GM12878 (cell line): Measurements from ENCODE around the gene SRI. TPM values are rescaled to one million over a fixed set of nuclear protein-coding genes. Genes with fewer than 3 reads are reported as not detected.

ENCODE experiments used
- ATAC-seq: fragments of 200-7000 bp; cut with Tn5 transposase; 3 replicates; pipeline ENCODE4 v1.9.1; 2020; ENCODE audit warnings: mild to moderate bottlenecking, moderate library complexity
- BruUV-seq: library from RNA; stranded (reverse); fragments of 400-500 nt; replicated peaks from 2 replicates; lab custom pipeline; 2021; lab: Mats Ljungman, UMichigan
- CTCF ChIA-PET: fragments of 300-600 bp; sonication (Branson Sonifier 250); formaldehyde crosslinking; extraction: SDS; loops from one replicate; lab custom pipeline; 2021; ENCODE audit warnings: inconsistent platforms; lab: Yijun Ruan, JAX
- POLR2A ChIA-PET: fragments of 350-600 bp; formaldehyde crosslinking; extraction: SDS; loops from one replicate; lab custom pipeline; 2021; ENCODE audit warnings: inconsistent platforms; lab: Charles Lee
- RAD21 ChIA-PET: fragments of 300-600 bp; sonication (Branson Sonifier 250); formaldehyde crosslinking; loops from one replicate; lab custom pipeline; 2023; ENCODE audit warnings: antibody characterized with exemption; ENCODE audit not compliant: unreplicated experiment; lab: Charles Lee
- SMC1A ChIA-PET: fragments of 300-600 bp; sonication (Branson Sonifier 250); formaldehyde crosslinking; loops from one replicate; lab custom pipeline; 2023; ENCODE audit not compliant: unreplicated experiment, uncharacterized antibody; lab: Charles Lee
- DNase-seq: peaks from one replicate; pipeline ENCODE4 v3.0.0-alpha.2; 2011; ENCODE audit warnings: low read depth, low spot score
- FAIRE-seq: peaks from 3 replicates; lab custom pipeline; 2011; peaks lifted over from hg19 to GRCh38; lab: Jason Lieb, UNC
- H2AFZ ChIP-seq: 2 replicates; pipeline ENCODE4 v1.6.0; 2011; ENCODE audit warnings: low read depth, low read length, control low read depth; ENCODE audit not compliant: control insufficient read depth
- H3K27ac ChIP-seq: 2 replicates; pipeline ENCODE4 v1.5.1; 2011; ENCODE audit warnings: control low read depth; ENCODE audit not compliant: control insufficient read depth, insufficient read depth
- H3K27me3 ChIP-seq, 2 experiments: replicated peaks in 1 of 2; 2 replicates each; pipeline versions ENCODE4 v1.6.0 to v1.6.1; 2011; ENCODE audit warnings: low read length in 1 of 2; ENCODE audit not compliant: control insufficient read depth in 2 of 2, insufficient read depth in 2 of 2
- H3K36me3 ChIP-seq, 2 experiments: 2 replicates each; pipeline ENCODE4 v1.5.1; 2011; ENCODE audit warnings: low read length in 1 of 2; ENCODE audit not compliant: control insufficient read depth in 2 of 2, insufficient read depth in 2 of 2
- H3K4me1 ChIP-seq: 2 replicates; pipeline ENCODE4 v1.6.1; 2011; ENCODE audit warnings: mild to moderate bottlenecking, low read length, moderate library complexity, mixed read lengths; ENCODE audit not compliant: control insufficient read depth, insufficient read depth
- H3K4me2 ChIP-seq: 2 replicates; pipeline ENCODE4 v1.6.0; 2011; ENCODE audit warnings: control low read depth; ENCODE audit not compliant: control insufficient read depth, insufficient read depth
- H3K4me3 ChIP-seq: fragments of 200-600 bp; sonication (generic); 2 replicates; pipeline ENCODE4 v1.5.1; 2016
- H3K79me2 ChIP-seq: 2 replicates; pipeline ENCODE4 v1.6.0; 2011; ENCODE audit warnings: low read length; ENCODE audit not compliant: control insufficient read depth, insufficient read depth
- H3K9ac ChIP-seq: 2 replicates; pipeline ENCODE4 v1.8.0; 2011; ENCODE audit warnings: low read length, control low read depth, mixed read lengths; ENCODE audit not compliant: control insufficient read depth, insufficient read depth
- H3K9me3 ChIP-seq: replicated peaks from 3 replicates; pipeline ENCODE4 v1.5.1; 2011; ENCODE audit warnings: mild to moderate bottlenecking, low read length; ENCODE audit not compliant: control insufficient read depth, insufficient read depth
- H4K20me1 ChIP-seq: 2 replicates; pipeline ENCODE4 v1.6.0; 2011; ENCODE audit not compliant: control insufficient read depth, insufficient read depth
- BACH1 ChIP-seq: fragments of 450-650 bp; IDR thresholded peaks from 2 replicates; pipeline ENCODE4 v1.6.1; 2017; ENCODE audit warnings: mild to moderate bottlenecking, borderline replicate concordance
- BHLHE40 ChIP-seq, 2 experiments: fragments of 450-650 bp in 1 of 2; IDR thresholded peaks; 2 replicates each; pipeline ENCODE4 v1.6.1; 2011 to 2017; ENCODE audit warnings: low read depth in 2 of 2, borderline replicate concordance in 1 of 2, improper control_type of control experiment in 1 of 2, low read length in 1 of 2, mild to moderate bottlenecking in 1 of 2
- CBFB ChIP-seq: IDR thresholded peaks from 2 replicates; pipeline ENCODE4 v1.6.1; 2016; ENCODE audit warnings: antibody characterized with exemption, low read depth
- EED ChIP-seq: sonication (generic); IDR thresholded peaks from 2 replicates; pipeline ENCODE4 v1.6.1; 2016; ENCODE audit warnings: antibody characterized with exemption, low read depth
- KAT2A ChIP-seq: conservative IDR thresholded peaks from 2 replicates; pipeline ENCODE4 v1.6.1; 2011; ENCODE audit warnings: low read depth, low read length; ENCODE audit not compliant: control insufficient read depth
- RAD51 ChIP-seq: fragments of 450-650 bp; IDR thresholded peaks from 2 replicates; pipeline ENCODE4 v1.6.1; 2016; ENCODE audit warnings: moderate library complexity, mild to moderate bottlenecking, inconsistent platforms
- SIX5 ChIP-seq: IDR thresholded peaks from 2 replicates; pipeline ENCODE4 v1.6.1; 2011; ENCODE audit warnings: mild to moderate bottlenecking, low read depth, low read length, moderate library complexity; ENCODE audit not compliant: severe bottlenecking
- STAT1 ChIP-seq: fragments of 450-650 bp; conservative IDR thresholded peaks from 2 replicates; pipeline ENCODE4 v1.6.1; 2014; ENCODE audit warnings: antibody characterized with exemption, mild to moderate bottlenecking
- STAT3 ChIP-seq: IDR thresholded peaks from 2 replicates; pipeline ENCODE4 v1.6.1; 2011; ENCODE audit warnings: low read depth, low read length, improper control_type of control experiment
- TAF1 ChIP-seq: IDR thresholded peaks from 2 replicates; pipeline ENCODE4 v1.6.1; 2011; ENCODE audit warnings: mild to moderate bottlenecking, low read depth, low read length, borderline replicate concordance
- TCF7 ChIP-seq: IDR thresholded peaks from 2 replicates; pipeline ENCODE4 v1.6.1; 2014; ENCODE audit warnings: antibody characterized with exemption, borderline replicate concordance
- YY1 ChIP-seq: IDR thresholded peaks from 2 replicates; pipeline ENCODE4 v1.6.1; 2011; ENCODE audit warnings: low read depth, mild to moderate bottlenecking, low read length
- ZBED1 ChIP-seq: IDR thresholded peaks from 2 replicates; pipeline ENCODE4 v1.6.1; 2016; ENCODE audit warnings: borderline replicate concordance
- ZNF687 ChIP-seq: fragments of 450-650 bp; IDR thresholded peaks from 2 replicates; pipeline ENCODE4 v1.6.1; 2017; ENCODE audit warnings: mild to moderate bottlenecking, moderate library complexity
- WGBS: methylation state at CpG from one replicate; pipeline ENCODE4 v1.1.6; 2016; ENCODE audit warnings: low lambda C conversion rate; ENCODE audit not compliant: insufficient replicate concordance, insufficient coverage; ENCODE audit errors: missing lambda C conversion rate; 5-methylcytosine and 5-hydroxymethylcytosine counted together
- in situ Hi-C: fragments of 300-500 bp; cut with MboI; formaldehyde crosslinking; loops from 9 replicates; pipeline ENCODE4 v1.14.3; 2018; ENCODE audit warnings: mixed read lengths
- intact Hi-C: fragments of 100-400 bp; cut with micrococcal nuclease; formaldehyde crosslinking; loops from one replicate; pipeline ENCODE4 v1.14.2; 2022; ENCODE audit not compliant: unreplicated experiment
- polyA plus RNA-seq, 11 experiments: library from polyadenylated mRNA; depleted of rRNA in 4 of 11; unstranded in 6 of 11; stranded (reverse) in 5 of 11; fragments of >200 nt; fragmentation: Nextera tagmentation in 4 of 11; fragmentation: Illumina TruSeq in 1 of 11; extraction: Ambion mirVana in 4 of 11; extraction: Trizol in 1 of 11; gene quantifications; 1 replicate in 1 of 11; 2 replicates in 10 of 11; pipeline versions ENCODE4 v1.2.1 to v1.2.3, GENCODE V29; 2011 to 2016; ENCODE audit warnings: inconsistent platforms in 2 of 11, missing spikeins in 2 of 11, low read depth in 1 of 11
- total RNA-seq, 4 experiments: library from RNA; depleted of rRNA in 3 of 4; stranded (reverse); fragments of >200 nt in 3 of 4; fragmentation: Illumina TruSeq in 1 of 4; extraction: Trizol in 1 of 4; gene quantifications; 2 replicates each; pipeline versions ENCODE4 v1.2.1 to v1.2.3, GENCODE V29; 2013 to 2021
- TF ChIP-seq, protein P1 (sequence below): fragments of 450-650 bp; IDR thresholded peaks from 2 replicates; pipeline ENCODE4 v1.6.1; 2017; ENCODE audit warnings: low read depth, mild to moderate bottlenecking, moderate library complexity
- TF ChIP-seq, protein P2 (sequence below): fragments of 450-650 bp; IDR thresholded peaks from 2 replicates; pipeline ENCODE4 v1.6.1; 2018; ENCODE audit warnings: borderline replicate concordance, mild to moderate bottlenecking; ENCODE audit not compliant: partially characterized antibody

SRI gene
- total and polyA plus RNA-seq, 10 of the 15 experiments (the other 5 are each of a cell fraction or from before 2014, with no cell fraction given): 94.7 to 588 (median 242) TPM

DNA sequence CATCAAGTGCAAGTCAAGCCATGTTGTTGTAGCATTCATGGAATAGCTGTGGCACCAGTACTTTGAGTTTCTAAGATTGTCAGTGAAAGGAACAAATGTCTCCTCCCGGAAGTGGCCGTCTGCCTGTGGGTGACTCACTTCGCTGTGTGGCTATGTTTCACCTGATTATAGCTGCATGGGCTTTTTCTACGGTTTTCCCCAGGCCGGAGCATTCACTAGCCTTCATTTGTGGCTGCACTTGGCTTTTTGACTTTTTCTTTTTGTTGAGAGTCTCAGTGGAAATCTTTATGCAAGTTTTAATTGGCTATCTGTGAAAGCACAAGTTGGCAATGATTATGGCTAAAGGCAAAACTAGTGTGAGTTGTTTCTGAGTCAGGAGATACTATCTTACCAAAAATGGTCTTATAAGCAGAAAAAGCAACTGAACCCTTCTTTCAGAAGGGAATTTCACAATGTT is 35.0 kb downstream of the SRI start:
- ChIA-PET RAD21 (interaction anchor here (1.2 to 3.1 kb wide), 8 partner anchors 15 to 50 kb away, joined by 3 to 25 read pairs (median 4); no protein-coding TSS in a partner anchor), POLR2A (interaction anchor here (1.2 to 3.1 kb wide), 5 partner anchors 23 to 53 kb away, joined by 3 to 15 read pairs (median 10); no protein-coding TSS in a partner anchor), SMC1A (interaction anchor here (0.9 to 4.4 kb wide), 11 partner anchors 10 to 258 kb away, joined by 3 to 19 read pairs (median 10); no protein-coding TSS in a partner anchor), CTCF (interaction anchor here (0.9 to 4.2 kb wide), 13 partner anchors 9 to 298 kb away, joined by 3 to 21 read pairs (median 4); no protein-coding TSS in a partner anchor)
- WGBS: 2% methylated on average over 5 of the region's 5 CpGs
- no peaks in the 10 kb centered on the region for H4K20me1 ChIP-seq
- H3K4me2 ChIP-seq: 0 out of 2 replicates have a peak overlapping the region, but pooled peaks have one; percentile 23
- H3K4me1 ChIP-seq: peaks cover 5% of the 10 kb centered on the region; the same call in 1 of the 2 replicates
- peak; percentile 98 for ATAC-seq
- no peaks in the 10 kb centered on the region; a peak in 1 of 4 replicates for H3K36me3 ChIP-seq
- H2AFZ ChIP-seq: no peak overlapping the region; the same call in 1 of the 2 replicates
- no peaks in the 10 kb centered on the region for H3K9me3 ChIP-seq
- in situ Hi-C loops: no loop called here
- peak overlapping the region; percentile 47 for H3K27ac ChIP-seq
- intact Hi-C loops: no loop called here
- H3K79me2 ChIP-seq: no peaks in the 10 kb centered on the region
- FAIRE-seq: peak; percentile 57
- H3K27me3 ChIP-seq: no peaks in the 10 kb centered on the region
- peak; percentile 58 for DNase-seq
- no peak overlapping the region for H3K4me3 ChIP-seq
- no TSS peak for BruUV-seq
- H3K9ac ChIP-seq: no peak overlapping the region
- TF ChIP-seq, protein P1, sequence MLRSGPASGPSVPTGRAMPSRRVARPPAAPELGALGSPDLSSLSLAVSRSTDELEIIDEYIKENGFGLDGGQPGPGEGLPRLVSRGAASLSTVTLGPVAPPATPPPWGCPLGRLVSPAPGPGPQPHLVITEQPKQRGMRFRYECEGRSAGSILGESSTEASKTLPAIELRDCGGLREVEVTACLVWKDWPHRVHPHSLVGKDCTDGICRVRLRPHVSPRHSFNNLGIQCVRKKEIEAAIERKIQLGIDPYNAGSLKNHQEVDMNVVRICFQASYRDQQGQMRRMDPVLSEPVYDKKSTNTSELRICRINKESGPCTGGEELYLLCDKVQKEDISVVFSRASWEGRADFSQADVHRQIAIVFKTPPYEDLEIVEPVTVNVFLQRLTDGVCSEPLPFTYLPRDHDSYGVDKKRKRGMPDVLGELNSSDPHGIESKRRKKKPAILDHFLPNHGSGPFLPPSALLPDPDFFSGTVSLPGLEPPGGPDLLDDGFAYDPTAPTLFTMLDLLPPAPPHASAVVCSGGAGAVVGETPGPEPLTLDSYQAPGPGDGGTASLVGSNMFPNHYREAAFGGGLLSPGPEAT: peak; percentile 85
- TF ChIP-seq ZBED1 (no peak), STAT3 (no peak), SIX5 (no peak), EED (no peak), TCF7 (no peak), ZNF687 (peak; percentile 80), CBFB (no peak), STAT1 (no peak), RAD51 (no peak), KAT2A (no peak), BHLHE40 (IDR thresholded peaks at IDR 0.05; ENCODE audit: borderline replicate concordance in 1 of 2, low read depth in 2 of 2, low read length in 1 of 2) (peak in 1 of 2 experiments; percentile 38; a peak in 1 of 4 replicates), YY1 (0 out of 2 replicates have a peak, but pooled peaks have one; percentile 17), BACH1 (no peak), TAF1 (no peak)
- TF ChIP-seq, protein P2, sequence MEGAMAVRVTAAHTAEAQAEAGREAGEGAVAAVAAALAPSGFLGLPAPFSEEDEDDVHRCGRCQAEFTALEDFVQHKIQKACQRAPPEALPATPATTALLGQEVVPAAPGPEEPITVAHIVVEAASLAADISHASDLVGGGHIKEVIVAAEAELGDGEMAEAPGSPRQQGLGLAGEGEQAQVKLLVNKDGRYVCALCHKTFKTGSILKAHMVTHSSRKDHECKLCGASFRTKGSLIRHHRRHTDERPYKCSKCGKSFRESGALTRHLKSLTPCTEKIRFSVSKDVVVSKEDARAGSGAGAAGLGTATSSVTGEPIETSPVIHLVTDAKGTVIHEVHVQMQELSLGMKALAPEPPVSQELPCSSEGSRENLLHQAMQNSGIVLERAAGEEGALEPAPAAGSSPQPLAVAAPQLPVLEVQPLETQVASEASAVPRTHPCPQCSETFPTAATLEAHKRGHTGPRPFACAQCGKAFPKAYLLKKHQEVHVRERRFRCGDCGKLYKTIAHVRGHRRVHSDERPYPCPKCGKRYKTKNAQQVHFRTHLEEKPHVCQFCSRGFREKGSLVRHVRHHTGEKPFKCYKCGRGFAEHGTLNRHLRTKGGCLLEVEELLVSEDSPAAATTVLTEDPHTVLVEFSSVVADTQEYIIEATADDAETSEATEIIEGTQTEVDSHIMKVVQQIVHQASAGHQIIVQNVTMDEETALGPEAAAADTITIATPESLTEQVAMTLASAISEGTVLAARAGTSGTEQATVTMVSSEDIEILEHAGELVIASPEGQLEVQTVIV: no peak
